ENCODE data around the gene CLDN3.
"Not testable (repeated sequence)": the region's sequence is repeated elsewhere in the genome, so short reads cannot be mapped to it uniquely, and the experiment has no call there.

CLDN3 gene, protein sequence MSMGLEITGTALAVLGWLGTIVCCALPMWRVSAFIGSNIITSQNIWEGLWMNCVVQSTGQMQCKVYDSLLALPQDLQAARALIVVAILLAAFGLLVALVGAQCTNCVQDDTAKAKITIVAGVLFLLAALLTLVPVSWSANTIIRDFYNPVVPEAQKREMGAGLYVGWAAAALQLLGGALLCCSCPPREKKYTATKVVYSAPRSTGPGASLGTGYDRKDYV

DNA sequence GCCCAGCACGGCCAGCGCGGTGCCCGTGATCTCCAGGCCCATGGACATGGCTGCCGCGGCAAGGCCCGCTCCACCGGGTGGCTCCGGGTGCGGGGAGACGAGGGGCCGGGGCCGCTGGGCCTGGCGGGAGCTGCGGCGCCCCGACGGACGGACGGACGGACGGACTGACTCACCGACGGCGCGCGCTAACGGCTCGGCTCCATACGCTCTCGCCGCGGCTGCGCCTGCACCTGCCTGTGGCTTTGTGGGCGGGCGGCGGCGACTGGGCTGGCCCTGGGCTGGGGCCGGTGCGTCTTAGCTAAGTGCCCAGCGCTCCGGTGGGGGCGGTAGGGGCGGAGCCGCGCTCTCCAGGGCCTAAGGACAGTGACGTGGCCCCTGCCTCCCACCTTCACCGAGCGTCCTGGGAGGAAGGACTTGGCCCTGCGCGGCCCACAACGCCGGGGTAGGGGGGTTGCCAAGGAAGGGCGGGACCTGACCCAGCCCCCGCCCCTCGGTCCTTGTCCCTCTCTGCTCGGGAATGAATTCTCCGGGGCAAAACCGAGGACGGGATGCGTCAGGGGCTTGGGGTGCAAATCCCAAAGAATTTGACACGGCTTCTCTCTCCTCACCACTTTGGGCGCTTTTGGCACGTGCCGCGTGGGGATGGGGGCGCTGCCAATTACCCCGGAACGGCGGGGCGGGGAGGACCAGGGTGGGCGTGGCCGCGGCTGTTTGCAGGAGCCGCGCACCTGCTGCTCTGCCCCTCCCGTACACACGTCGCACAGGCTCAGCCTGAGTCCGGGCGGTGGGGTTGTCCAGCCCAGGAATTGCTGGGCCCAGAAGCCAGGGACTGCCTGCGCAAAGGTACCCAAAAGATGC, at the start of gene CLDN3:
TSS of gene CLDN3 (minus strand) at position 269 of the 858 bp plus-strand sequence. CDS start at position 48, 221 bp downstream.
- DNase-seq (ENCODE audit: low read depth in 1 of 2, low spot score in 1 of 2), result no peak

DNA sequence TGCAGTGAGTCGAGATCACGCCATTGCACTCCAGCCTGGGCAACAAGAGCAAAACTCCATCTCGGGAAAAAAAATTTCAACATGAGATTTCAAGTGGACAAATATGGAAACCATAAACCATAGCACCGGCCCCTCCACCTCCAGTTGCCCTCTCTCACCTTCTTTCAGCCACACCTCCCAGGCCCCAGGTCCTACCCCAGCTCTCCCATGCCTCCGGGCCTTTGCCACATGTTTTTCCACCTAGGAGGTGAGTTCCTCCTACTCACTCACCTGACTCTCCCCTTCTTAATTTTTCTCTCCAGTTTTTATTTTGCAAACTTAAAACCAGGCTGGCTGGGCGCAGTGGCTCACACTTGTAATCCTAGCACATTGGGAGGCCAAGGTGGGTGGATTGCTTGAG, 47.1 kb upstream of the CLDN3 start:
- DNase-seq (ENCODE audit: low read depth in 1 of 2, low spot score in 1 of 2), result no peak

DNA sequence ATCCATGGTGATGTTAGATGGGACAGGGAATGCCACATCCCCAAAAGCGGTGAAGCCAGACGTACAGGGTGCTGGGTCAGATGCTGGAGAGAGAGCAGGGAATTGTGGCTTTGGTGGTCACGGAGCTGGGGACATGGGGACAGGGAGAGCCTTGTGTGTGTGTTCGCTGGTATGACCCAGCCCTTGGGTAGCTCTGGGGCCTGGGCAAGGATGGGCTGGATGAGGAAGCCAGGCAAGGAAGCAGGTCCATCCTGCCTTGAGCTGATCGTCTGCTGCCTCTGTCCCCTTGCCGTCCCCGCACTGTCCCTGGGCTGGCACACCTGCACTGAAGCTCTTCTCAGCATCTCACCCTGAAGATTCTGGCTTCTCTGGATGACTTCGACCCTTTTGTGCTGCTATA, 45.4 kb upstream of the CLDN3 start:
- DNase-seq (ENCODE audit: low read depth in 1 of 2, low spot score in 1 of 2), result no peak

DNA sequence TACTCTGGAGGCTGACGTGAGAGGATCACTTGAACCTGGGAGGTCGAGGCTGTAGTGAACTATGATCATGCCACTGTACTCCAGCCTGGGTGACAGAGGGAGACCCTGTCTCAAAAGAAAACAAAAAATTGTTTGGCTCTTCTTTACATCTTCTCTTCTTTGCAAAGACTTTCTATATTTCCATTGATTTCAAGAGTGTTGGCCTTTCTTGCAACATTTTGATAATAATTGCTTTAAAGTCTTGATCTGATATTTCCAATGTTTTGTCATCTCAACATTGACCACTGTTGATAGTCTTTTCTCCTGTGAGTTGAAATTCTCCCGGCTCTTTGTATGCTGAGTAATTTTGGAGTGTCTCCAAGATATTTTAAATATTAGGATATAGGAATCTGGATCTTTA, 42.9 kb upstream of the CLDN3 start:
- no peak for DNase-seq (ENCODE audit: low read depth in 1 of 2, low spot score in 1 of 2)

DNA sequence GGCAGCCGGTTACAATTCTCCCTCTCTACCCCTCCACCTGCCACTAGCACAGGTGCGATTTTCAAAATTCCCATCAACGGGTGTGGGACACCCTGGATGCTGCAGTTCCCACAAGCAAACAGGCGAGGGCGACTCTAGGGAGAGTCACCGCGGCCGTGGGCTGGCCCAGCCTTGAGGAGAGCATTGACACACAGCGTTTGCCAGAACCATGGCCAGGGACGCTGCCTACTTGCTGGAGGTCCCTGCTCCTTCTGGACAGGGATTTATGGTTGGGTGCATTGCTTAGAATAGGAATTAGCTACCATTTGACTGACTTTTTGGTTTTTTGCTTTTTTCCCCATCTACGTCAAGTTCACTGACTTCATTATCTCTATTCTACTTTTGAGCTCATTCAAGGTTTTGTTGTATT, 41.7 kb upstream of the CLDN3 start:
- DNase-seq (ENCODE audit: low read depth in 1 of 2, low spot score in 1 of 2), result peak in 1 of 2 donors; percentile 21

DNA sequence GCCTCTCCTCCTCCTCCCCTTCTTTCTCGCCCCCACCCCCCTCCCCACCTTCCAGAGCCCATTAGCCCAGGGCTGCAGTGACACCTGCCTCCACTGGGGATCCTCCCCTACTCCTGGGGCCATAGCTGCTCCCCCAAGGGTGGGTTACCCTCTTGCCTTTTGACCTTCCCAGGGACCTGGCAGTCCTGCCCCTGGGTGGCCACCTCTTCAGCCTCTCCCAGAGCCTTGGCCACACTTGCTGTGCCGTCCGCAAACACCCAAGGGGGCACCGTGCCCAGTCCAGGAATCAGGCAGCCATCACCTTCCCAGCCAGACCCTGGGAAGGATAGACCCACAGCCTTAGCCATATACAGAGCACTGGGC, 40.9 kb upstream of the CLDN3 start:
- DNase-seq (ENCODE audit: low read depth in 1 of 2, low spot score in 1 of 2), result no peak

DNA sequence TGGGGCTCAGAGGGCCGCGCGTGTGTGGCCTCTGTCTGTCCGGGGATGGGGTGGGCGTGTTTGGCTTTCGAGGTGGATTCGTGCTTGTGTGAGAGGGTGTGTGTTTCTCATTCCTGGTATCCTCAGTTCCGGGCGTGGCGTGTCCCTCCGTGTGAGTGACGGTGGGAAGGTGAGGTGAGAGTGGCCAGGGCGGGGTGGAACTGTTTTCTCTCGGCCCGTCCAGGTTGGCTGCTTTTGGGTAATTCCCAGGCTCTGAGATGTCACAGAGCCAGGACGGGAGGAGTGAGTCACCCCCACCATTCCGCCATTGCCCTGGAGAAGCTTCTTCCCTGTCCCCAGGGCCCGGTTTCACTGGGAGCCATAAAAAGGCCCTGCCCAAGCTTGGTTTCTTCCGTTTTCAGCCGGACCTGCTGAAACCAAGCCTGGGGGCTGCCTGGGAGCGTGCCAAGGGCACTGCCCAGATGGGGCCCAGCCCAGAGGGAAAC, 39.4 kb upstream of the CLDN3 start:
- no peak for DNase-seq (ENCODE audit: low read depth in 1 of 2, low spot score in 1 of 2)

DNA sequence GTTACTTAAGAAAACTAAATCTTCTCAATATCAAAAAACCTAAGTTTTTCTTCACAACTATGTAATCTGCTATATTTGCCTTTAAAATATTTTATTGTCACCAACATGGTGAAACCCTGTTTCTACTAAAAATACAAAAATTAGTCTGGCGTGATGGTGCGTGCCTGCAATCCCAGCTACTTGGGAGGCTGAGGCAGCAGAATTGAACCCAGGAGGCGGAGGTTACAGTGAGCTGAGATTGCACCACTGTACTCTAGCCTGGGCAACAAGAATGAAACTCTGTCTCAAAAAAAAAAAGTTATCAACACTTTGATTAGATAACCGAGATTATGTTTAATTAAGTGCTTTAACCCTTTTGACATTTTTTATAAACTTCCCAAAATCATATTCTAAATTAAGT, 32.4 kb upstream of the CLDN3 start:
- no peak for DNase-seq (ENCODE audit: low read depth in 1 of 2, low spot score in 1 of 2)

DNA sequence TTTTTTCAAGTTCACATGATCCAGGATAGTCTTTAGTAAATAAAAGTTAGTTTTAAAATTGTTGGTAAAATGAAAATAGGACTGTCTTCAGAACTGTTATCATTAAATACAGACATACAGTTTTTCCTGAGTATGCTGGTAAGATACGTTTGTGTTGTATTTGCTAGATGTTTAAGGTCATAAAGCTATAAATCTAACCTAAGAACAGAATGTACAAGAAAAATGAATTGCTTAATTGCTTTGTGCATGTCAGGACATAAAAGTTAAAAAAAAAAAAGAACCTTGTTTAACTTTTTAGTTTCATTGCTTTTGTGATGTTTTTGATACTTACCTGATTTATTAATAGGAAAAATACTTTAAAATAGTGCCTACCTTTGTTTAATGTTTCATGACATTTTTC, 31.5 kb upstream of the CLDN3 start:
- no peak for DNase-seq (ENCODE audit: low read depth in 1 of 2, low spot score in 1 of 2)

DNA sequence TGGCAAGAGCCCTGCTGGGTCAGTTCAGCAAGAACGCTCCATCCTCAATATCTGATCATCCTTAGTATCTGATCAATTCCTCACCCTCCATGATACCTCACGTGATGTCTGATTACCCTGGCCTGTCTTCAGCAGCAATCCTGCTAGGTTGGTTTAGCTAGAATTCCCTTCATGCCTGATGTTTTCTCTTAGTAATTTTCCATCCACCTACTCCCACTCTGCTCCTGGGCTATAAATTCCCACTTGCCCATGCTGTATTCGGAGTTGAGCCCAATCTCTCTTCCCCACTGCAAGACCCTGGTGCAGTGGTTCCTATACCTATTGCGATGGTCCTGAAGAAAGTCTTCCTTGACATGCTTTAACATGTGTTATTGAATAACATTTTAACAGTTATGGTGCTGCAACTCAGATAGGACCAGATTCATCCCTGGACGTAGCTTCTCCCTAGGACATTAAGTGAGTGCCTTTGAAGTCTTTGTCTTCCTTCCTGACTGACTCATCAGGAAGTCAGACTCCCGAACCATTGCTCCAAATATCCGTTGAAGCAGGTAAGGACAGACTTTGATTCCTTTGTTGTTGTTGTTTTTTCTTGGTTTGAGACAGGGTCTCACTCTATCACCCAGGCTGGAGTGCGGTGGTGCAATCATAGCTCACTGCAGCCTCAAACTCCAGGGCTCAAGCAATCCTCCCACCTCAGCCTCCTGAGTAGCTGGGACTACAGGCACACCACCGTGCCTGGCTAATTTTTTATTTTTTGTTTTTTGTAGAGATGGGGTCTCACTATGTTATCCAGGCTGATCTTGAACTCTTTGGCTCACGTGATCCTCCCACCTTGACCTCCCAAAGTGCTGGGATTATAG, 29.4 kb upstream of the CLDN3 start:
- DNase-seq (ENCODE audit: low read depth in 1 of 2, low spot score in 1 of 2), result no peak

DNA sequence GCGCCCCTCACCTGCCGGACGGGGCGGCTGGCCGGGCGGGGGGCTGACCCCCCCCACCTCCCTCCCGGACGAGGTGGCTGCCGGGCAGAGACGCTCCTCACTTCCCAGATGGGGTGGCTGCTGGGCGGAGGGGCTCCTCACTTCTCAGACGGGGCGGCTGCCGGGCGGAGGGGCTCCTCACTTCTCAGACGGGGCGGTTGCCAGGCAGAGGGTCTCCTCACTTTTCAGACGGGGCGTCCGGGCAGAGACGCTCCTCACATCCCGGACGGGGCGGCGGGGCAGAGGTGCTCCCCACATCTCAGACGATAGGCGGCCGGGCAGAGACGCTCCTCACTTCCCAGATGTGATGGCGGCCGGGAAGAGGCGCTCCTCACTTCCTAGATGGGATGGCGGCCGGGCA, 27.1 kb upstream of the CLDN3 start:
- not testable (repeated sequence) for DNase-seq (ENCODE audit: low read depth in 1 of 2, low spot score in 1 of 2)

DNA sequence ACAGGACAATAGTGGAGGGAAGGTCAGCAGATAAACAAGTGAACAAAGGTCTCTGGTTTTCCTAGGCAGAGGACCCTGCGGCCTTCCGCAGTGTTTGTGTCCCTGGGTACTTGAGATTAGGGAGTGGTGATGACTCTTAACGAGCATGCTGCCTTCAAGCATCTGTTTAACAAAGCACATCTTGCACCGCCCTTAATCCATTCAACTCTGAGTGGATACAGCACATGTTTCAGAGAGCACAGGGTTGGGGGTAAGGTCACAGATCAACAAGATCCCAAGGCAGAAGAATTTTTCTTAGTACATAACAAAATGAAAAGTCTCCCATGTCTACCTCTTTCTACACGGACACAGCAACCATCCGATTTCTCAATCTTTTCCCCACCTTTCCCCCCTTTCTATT, 26.6 kb upstream of the CLDN3 start:
- not testable (repeated sequence) for DNase-seq (ENCODE audit: low read depth in 1 of 2, low spot score in 1 of 2)

DNA sequence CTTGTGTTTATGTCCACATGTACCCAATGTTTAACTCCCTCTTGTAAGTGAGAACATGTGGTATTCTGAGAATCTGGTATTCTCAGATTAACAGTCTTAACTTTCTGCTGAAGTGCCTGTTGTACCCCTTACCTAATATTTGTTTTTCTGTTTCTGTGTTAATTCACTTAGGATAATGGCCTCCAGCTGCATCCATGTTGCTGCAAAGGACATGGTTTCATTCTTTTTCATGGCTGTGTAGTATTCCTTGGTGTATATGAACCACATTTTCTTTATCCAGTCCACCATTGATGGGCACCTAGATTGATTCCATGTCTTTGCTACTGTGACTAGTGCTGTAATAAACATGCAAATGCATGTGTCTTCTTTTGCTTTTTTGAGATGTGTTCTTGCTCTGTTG, 25.1 kb upstream of the CLDN3 start:
- not testable (repeated sequence) for DNase-seq (ENCODE audit: low read depth in 1 of 2, low spot score in 1 of 2)

DNA sequence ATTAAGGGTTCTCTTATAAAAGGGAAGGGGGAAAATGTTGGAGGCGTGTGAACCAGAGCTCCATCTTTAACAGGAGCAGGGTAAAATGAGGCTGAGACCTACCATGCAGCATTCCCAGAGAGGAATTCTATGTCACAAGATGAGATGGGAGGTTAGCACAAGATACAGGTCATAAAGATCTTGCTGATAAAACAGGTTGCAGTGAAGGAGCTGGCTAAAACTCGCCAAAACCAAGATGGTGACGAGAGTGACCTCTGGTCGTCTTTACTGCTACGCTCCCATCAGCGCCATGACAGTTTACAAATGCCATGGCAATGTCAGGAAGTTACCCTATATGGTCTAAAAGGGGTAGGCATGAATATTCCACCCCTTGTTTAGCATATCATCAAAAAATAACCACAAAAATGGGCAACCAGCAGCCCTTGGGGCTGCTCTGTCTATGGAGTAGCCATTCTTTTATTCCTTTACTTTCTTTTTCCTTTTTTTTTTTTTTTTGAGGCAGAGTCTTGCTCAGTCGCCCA, 21.2 kb upstream of the CLDN3 start:
- not testable (repeated sequence) for DNase-seq (ENCODE audit: low read depth in 1 of 2, low spot score in 1 of 2)

DNA sequence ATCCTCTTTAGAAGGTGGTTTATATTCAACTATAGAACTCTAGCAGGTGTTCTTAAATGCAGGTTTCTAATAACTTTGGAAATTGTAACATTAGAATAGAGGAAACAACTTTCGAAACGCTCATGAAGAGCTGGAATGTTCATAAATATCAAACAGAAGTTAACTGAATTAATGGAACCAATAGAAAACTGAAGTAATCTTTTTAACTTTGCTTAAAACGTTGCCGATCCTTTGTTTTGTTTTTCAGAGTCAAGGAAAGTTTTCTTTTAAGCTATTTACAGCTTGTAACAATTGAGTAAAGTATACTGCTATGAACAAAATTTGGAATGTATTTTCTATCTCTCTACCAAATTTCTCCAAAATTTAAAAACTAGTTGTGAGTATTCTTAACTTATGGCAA, 19.0 kb upstream of the CLDN3 start:
- DNase-seq (ENCODE audit: low read depth in 1 of 2, low spot score in 1 of 2), result no peak

DNA sequence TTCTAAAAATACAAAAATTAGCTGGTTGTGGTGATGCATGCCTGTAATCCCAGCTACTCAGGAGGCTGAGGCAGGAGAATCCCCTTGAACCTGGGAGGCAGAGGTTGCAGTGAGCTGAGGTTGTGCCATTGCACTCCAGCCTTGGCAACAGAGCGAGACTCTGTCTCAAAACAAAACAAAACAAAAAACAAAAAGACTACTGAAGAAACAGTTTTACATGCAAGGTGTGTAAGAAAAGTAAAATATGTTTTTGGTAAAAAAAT, 17.6 kb upstream of the CLDN3 start:
- DNase-seq (ENCODE audit: low read depth in 1 of 2, low spot score in 1 of 2), result not testable (repeated sequence)

DNA sequence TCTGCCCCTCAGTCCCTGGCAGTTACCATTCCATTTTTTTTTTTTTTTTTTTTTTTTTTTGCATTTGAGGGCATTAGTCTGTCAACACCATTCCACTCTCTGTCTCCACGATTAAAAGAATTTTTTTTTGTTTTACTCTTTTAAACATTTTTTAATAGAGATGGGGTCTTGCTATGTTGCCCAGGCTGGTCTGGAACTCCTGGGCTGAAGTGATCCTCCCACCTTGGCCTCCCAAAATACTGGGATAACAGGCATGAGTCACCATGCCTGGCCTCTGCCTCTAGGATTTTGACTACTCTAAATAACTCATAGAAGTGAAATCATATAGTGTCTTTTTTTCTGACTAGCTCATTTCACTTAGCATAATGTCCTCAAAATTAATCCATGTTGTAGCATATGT, 16.5 kb upstream of the CLDN3 start:
- DNase-seq (ENCODE audit: low read depth in 1 of 2, low spot score in 1 of 2), result no peak

DNA sequence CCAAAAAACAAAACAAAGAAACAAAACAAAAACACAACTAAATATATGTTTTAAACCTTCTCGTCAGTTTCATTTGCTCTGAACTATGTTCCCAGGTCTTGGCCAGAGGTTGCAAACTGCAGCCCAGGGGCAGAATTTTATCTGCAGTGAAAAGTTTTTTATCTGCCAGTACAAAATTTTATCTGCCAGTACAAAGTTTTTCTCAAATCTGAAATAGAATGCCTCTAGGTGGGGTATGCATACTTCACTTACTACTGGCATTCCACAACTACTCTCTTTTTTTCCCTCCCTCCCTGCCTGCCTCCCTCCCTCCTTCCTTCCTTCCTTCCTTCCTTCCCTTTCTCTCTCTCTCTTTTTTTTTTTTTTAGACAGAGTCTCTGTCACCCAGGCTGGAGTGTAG, 9.4 kb upstream of the CLDN3 start:
- DNase-seq (ENCODE audit: low read depth in 1 of 2, low spot score in 1 of 2), result no peak

DNA sequence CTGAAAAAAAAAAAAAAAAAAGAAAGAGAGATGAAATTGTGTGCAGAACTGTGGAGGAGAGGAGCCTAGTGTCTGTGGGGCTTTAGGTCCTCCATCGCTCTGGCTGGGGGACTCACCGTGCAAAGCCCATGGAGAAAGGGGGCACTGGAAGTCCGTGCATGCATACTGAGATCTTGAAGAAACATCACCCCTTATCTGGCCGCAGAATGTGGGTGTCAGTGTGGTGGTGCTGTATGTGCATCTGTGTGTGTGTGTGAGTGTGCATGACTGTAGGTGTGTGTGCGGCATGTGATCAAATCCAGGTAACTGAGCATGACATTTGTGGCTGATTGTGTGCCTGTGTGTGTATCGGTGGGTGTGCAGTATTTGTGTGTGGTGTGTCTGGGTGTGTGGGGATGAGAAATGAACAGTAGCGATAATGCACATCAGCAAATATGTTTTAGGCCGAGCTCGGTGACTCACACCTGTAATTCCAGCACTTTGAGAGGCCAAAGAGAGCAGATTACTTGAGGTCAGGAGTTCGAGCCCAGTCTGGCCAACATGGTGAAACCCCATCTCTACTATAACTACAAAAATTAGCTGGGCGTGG, 8.8 kb upstream of the CLDN3 start:
- DNase-seq (ENCODE audit: low read depth in 1 of 2, low spot score in 1 of 2), result no peak

DNA sequence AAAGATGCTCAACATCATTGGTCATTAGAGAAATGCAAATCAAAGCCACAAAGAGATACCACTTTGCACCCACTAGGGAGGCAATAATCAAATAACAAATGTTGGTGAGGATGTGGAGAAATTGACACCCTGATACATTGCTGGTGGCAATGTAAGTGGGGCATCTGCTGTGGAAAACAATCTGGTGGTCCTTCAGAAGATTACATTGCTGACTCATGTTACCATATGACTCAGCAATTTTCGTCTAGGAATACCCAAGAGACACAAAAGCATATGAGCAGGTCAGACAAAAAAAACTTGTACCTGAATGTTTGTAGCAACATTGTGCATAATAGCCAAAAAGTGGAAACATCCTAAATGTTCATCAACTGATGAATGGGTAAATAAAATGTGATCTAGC, 4.9 kb upstream of the CLDN3 start:
- DNase-seq (ENCODE audit: low read depth in 1 of 2, low spot score in 1 of 2), result no peak
